Measurements from ENCODE around the gene TMEM161A. TPM values are rescaled to one million over a fixed set of nuclear protein-coding genes. Genes with fewer than 3 reads are reported as not detected.
"Not testable (repeated sequence)": the region's sequence is repeated elsewhere in the genome, so short reads cannot be mapped to it uniquely, and the experiment has no call there.

Gene TMEM161A
- total and polyA plus RNA-seq, 7 experiments from 2014 or later, result 15.8 to 32.7 (median 23.5) TPM

DNA sequence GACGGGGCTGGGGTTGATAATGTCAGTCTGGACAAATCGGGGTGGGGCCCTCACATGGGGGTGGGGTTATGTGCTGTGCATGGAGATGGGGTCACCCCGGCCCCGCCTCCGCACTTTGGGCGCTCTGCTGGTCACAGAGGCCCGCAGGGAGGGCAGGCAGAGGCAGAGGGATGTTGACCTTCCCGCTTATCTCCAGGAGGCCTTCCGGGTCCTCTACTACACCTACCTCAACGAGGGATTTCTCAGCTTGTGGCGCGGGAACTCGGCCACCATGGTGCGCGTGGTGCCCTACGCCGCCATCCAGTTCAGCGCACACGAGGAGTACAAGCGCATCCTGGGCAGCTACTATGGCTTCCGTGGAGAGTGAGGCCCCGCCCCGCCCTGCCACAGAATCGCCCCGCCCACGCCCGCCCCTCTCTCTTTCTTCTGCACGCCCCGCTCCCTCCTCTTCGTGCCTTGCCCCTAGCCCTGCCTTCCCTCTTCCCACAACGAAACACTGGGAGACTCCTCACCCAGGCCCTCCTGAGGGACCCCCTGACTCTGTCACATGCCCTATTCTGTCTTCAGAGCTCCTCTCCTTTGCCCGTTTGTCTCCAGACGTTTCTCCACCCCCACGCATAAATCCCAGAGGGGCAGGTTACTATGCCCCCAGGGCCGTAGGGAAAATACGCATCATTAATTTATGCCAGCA is 32.8 kb downstream of the TMEM161A start:
- CTCF ChIA-PET, result no interaction called here
- Mint-ChIP-seq H3K36me3 (peaks cover 0 to 11% (median 0%) of the 10 kb centered on the region in 5 donors), H3K4me3 (no peak overlapping the region), H3K27me3 (peaks cover 0 to 2% (median 0%) of the 10 kb centered on the region in 5 donors), H3K4me1 (peaks cover 0 to 8% (median 4%) of the 10 kb centered on the region in 7 donors), H3K27ac (no peak overlapping the region), H3K9me3 (no peaks in the 10 kb centered on the region)
- ATAC-seq (no peak), DNase-seq (no peak)
- H3K4me1 ChIP-seq (ENCODE audit: control insufficient read depth in 2 of 2, insufficient read depth in 2 of 2, low read length in 2 of 2), result no peaks in the 10 kb centered on the region
- H3K9me3 ChIP-seq (ENCODE audit: control insufficient read depth in 2 of 3, low read length in 3 of 3), result no peaks in the 10 kb centered on the region
- peaks cover 0 to 40% (median 3%) of the 10 kb centered on the region in 3 experiments for H3K36me3 ChIP-seq (ENCODE audit: control insufficient read depth in 2 of 3, insufficient read depth in 3 of 3, low read length in 3 of 3)
- no peak overlapping the region for H3K4me3 ChIP-seq (ENCODE audit: low read length)
- no peak overlapping the region for H3K27ac ChIP-seq (ENCODE audit: low read depth, low read length)
- POLR2A ChIA-PET, result no interaction called here
- intact Hi-C loops (cut with micrococcal nuclease), result no loop called here
- no peaks in the 10 kb centered on the region for H3K27me3 ChIP-seq (ENCODE audit: control insufficient read depth in 2 of 2, insufficient read depth in 2 of 2, low read length in 2 of 2)

DNA sequence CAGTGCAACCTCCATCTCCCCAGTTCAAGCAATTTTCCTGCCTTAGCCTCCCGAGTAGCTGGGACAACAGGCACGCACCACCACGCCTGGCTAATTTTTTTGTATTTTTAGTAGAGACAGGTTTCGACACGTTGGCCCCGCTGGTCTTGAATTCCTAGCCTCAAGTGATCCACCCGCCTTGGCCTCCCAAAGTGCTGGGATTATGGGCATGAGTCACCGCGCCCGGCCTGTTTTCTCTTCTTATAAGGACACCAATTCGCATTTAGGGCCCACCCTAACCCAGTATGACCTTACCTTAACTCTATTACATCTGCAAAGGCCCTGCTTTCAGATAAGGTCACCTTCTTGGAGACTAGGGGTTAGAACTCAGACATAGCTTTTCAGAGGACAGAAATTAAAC is 35.1 kb downstream of the TMEM161A start:
- Mint-ChIP-seq H3K4me3 (no peak overlapping the region), H3K27ac (no peak overlapping the region), H3K36me3 (peaks cover 0 to 11% (median 0%) of the 10 kb centered on the region in 5 donors), H3K27me3 (no peaks in the 10 kb centered on the region), H3K9me3 (no peaks in the 10 kb centered on the region), H3K4me1 (peaks cover 0 to 2% (median 0%) of the 10 kb centered on the region in 7 donors)
- Histone ChIP-seq H3K4me3 (ENCODE audit: low read length) (no peak overlapping the region), H3K9me3 (ENCODE audit: control insufficient read depth in 2 of 3, low read length in 3 of 3) (no peaks in the 10 kb centered on the region), H3K27me3 (ENCODE audit: control insufficient read depth in 2 of 2, insufficient read depth in 2 of 2, low read length in 2 of 2) (no peaks in the 10 kb centered on the region), H3K4me1 (ENCODE audit: control insufficient read depth in 2 of 2, insufficient read depth in 2 of 2, low read length in 2 of 2) (no peaks in the 10 kb centered on the region), H3K27ac (ENCODE audit: low read depth, low read length) (no peak overlapping the region), H3K36me3 (ENCODE audit: control insufficient read depth in 2 of 3, insufficient read depth in 3 of 3, low read length in 3 of 3) (peaks cover 0 to 54% (median 3%) of the 10 kb centered on the region in 3 experiments)
- ChIA-PET CTCF (no interaction called here), POLR2A (interaction anchor here (0.7 kb wide), 1 partner anchor 88 kb away, joined by 3 read pairs; no protein-coding TSS in a partner anchor)
- ATAC-seq (no peak), DNase-seq (no peak)
- intact Hi-C loops (cut with micrococcal nuclease), result no loop called here

DNA sequence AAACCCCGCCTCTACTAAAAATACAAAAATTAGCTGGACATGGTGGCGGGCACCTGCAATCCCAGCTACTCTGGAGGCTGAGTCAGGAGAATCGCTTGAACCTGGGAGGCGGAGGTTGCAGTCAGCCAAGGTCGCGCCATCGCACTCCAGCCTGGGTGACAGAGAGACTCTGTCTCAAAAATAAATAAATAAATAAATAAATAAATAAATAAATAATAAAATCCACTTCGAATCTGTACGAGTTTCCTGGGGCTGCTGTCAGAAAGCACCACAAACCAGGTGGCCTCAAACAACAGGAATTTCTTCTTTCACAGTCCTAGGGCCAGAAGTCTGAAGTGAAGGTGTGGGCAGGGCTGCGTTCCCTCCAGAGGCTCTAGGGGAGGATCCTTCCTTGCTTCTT is 35.7 kb downstream of the TMEM161A start:
- H3K9me3 ChIP-seq (ENCODE audit: control insufficient read depth in 2 of 3, low read length in 3 of 3); H3K4me1 ChIP-seq (ENCODE audit: control insufficient read depth in 2 of 2, insufficient read depth in 2 of 2, low read length in 2 of 2); H3K27me3 Mint-ChIP-seq; H3K27ac ChIP-seq (ENCODE audit: low read depth, low read length); CTCF ChIA-PET; intact Hi-C loops (cut with micrococcal nuclease); H3K9me3 Mint-ChIP-seq; H3K27me3 ChIP-seq (ENCODE audit: control insufficient read depth in 2 of 2, insufficient read depth in 2 of 2, low read length in 2 of 2); DNase-seq; H3K4me3 ChIP-seq (ENCODE audit: low read length); H3K4me1 Mint-ChIP-seq; ATAC-seq; H3K27ac Mint-ChIP-seq; H3K4me3 Mint-ChIP-seq: not testable (repeated sequence)
- peaks cover 0 to 52% (median 3%) of the 10 kb centered on the region in 3 experiments for H3K36me3 ChIP-seq (ENCODE audit: control insufficient read depth in 2 of 3, insufficient read depth in 3 of 3, low read length in 3 of 3)
- peaks cover 0 to 12% (median 0%) of the 10 kb centered on the region in 5 donors for H3K36me3 Mint-ChIP-seq
- POLR2A ChIA-PET, result interaction anchor here (0.7 kb wide), 1 partner anchor 89 kb away, joined by 3 read pairs; no protein-coding TSS in a partner anchor

DNA sequence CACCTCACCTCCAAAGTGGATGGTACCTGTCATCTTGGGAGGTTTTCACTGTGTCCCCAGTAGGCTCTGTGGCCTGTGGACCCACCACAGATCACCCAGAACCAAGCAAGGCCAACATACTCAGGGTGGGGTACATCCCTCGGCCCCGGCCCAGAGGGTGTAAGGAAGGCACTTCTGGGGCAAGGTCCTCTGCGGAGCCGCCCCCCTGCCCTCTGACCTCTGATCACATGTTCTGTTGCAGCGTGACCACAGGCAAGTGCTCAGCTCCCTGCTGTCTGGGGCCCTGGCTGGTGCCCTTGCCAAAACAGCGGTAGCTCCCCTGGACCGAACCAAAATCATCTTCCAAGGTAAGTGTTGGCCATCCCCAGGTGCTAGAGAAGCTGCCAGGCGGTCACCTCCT is 36.7 kb downstream of the TMEM161A start:
- DNase-seq (no peak), ATAC-seq (no peak)
- Mint-ChIP-seq H3K4me3 (no peak overlapping the region), H3K4me1 (peaks cover 0 to 2% (median 0%) of the 10 kb centered on the region in 7 donors), H3K36me3 (peaks cover 0 to 14% (median 0%) of the 10 kb centered on the region in 5 donors), H3K27ac (no peak overlapping the region), H3K9me3 (no peaks in the 10 kb centered on the region), H3K27me3 (no peaks in the 10 kb centered on the region)
- H3K36me3 ChIP-seq (ENCODE audit: control insufficient read depth in 2 of 3, insufficient read depth in 3 of 3, low read length in 3 of 3), result peaks cover 0 to 57% (median 3%) of the 10 kb centered on the region in 3 experiments
- no peaks in the 10 kb centered on the region for H3K9me3 ChIP-seq (ENCODE audit: control insufficient read depth in 2 of 3, low read length in 3 of 3)
- H3K4me3 ChIP-seq (ENCODE audit: low read length), result no peak overlapping the region
- ChIA-PET POLR2A (no interaction called here), CTCF (no interaction called here)
- intact Hi-C loops (cut with micrococcal nuclease), result no loop called here
- no peaks in the 10 kb centered on the region for H3K4me1 ChIP-seq (ENCODE audit: control insufficient read depth in 2 of 2, insufficient read depth in 2 of 2, low read length in 2 of 2)
- H3K27me3 ChIP-seq (ENCODE audit: control insufficient read depth in 2 of 2, insufficient read depth in 2 of 2, low read length in 2 of 2), result no peaks in the 10 kb centered on the region
- H3K27ac ChIP-seq (ENCODE audit: low read depth, low read length), result no peak overlapping the region

DNA sequence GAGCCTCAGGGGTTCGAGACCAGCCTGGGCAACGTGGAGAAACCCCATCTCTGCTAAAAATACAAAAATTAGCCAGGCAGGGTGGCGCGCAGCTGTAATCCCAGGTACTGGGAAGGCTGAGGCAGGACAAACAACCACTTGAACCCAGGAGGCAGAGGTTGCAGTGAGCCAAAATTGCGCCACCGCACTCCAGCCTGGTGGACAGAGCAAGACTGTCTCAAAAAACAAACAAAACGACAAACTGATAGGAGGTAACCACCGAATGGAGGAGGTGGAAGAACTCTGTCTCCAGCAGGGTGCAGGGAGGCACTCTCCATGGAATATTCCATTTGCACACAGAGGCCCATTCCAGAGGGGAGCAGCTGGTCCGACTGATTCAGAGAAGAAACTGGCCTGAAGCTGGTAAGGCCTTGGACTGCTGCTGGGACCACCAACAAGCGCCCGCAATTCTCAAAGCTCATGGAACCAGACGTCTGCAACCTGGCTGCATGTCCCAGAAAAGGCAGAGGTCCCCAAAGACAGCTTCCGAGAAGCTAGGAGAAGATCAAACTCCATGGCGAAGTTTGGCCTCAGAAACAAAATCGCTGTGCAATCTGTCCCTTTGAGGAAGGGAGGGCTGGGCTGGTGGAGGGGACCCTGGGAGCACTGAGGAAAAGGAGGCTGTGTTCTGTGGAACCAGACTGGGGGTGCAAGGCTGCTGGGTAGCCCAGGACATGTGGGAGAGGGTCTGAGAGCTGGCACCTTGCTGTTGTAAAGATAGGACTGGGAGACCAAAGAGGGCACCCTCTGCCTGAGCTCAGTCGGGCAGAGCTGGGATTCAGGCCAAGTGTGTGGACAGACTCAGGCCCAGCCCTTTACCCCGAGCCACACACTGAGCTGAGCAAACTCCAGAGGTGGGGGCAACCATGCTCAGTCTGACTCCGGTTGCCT is 39.3 kb downstream of the TMEM161A start:
- DNase-seq (no peak), ATAC-seq (no peak)
- Mint-ChIP-seq H3K27me3 (no peaks in the 10 kb centered on the region), H3K4me3 (no peak overlapping the region), H3K27ac (peak overlapping the region in 1 of 9 donors; percentile 29), H3K4me1 (peaks cover 0 to 2% (median 0%) of the 10 kb centered on the region in 7 donors), H3K9me3 (no peaks in the 10 kb centered on the region), H3K36me3 (peaks cover 0 to 13% (median 0%) of the 10 kb centered on the region in 5 donors)
- H3K27ac ChIP-seq (ENCODE audit: low read depth, low read length), result no peak overlapping the region
- no peaks in the 10 kb centered on the region for H3K9me3 ChIP-seq (ENCODE audit: control insufficient read depth in 2 of 3, low read length in 3 of 3)
- peaks cover 0 to 50% (median 3%) of the 10 kb centered on the region in 3 experiments for H3K36me3 ChIP-seq (ENCODE audit: control insufficient read depth in 2 of 3, insufficient read depth in 3 of 3, low read length in 3 of 3)
- POLR2A ChIA-PET, result interaction anchor here (0.5 to 0.6 kb wide), 2 partner anchors 15 to 418 kb away, joined by 3 to 4 read pairs; no protein-coding TSS in a partner anchor
- CTCF ChIA-PET, result interaction anchor here (0.6 kb wide), 1 partner anchor 45 kb away, joined by 3 read pairs; no protein-coding TSS in a partner anchor
- no peaks in the 10 kb centered on the region for H3K27me3 ChIP-seq (ENCODE audit: control insufficient read depth in 2 of 2, insufficient read depth in 2 of 2, low read length in 2 of 2)
- no peaks in the 10 kb centered on the region for H3K4me1 ChIP-seq (ENCODE audit: control insufficient read depth in 2 of 2, insufficient read depth in 2 of 2, low read length in 2 of 2)
- H3K4me3 ChIP-seq (ENCODE audit: low read length), result no peak overlapping the region
- intact Hi-C loops (cut with micrococcal nuclease), result no loop called here

DNA sequence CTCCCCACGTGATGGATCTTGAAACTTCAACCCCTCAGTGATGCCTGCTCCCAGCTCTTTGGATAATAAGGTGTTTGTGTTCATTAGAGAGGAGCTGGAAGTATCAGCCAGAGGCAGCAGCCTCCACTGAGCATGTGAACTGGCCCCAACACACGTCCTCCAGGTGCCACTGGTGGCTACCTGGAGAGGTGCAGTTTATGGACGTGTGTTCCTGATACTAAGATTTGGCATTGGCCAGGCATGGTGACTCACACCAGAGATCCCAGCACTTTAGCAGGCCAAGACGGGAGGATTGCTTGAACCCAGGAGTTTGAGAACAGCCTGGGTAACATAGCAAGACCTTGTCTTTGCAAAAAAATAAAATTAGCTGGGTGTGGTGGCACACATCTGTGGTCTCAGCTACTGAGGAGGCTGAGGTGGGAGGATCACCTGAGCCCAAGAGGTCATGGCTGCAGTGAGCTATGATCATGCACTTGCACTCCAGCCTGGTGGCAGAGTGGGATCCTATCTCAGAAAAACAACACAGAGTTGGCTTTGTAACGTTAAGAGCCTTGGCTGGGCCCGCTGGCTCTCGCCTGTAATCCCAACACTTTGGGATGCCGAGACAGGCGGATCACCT is 40.1 kb downstream of the TMEM161A start:
- Histone ChIP-seq H3K27ac (ENCODE audit: low read depth, low read length) (no peak overlapping the region), H3K36me3 (ENCODE audit: control insufficient read depth in 2 of 3, insufficient read depth in 3 of 3, low read length in 3 of 3) (peaks cover 0 to 50% (median 2%) of the 10 kb centered on the region in 3 experiments), H3K4me3 (ENCODE audit: low read length) (no peak overlapping the region), H3K9me3 (ENCODE audit: control insufficient read depth in 2 of 3, low read length in 3 of 3) (no peaks in the 10 kb centered on the region), H3K27me3 (ENCODE audit: control insufficient read depth in 2 of 2, insufficient read depth in 2 of 2, low read length in 2 of 2) (no peaks in the 10 kb centered on the region), H3K4me1 (ENCODE audit: control insufficient read depth in 2 of 2, insufficient read depth in 2 of 2, low read length in 2 of 2) (no peaks in the 10 kb centered on the region)
- Mint-ChIP-seq H3K36me3 (peaks cover 0 to 14% (median 0%) of the 10 kb centered on the region in 5 donors), H3K4me1 (peaks cover 0 to 2% (median 0%) of the 10 kb centered on the region in 7 donors), H3K4me3 (no peak overlapping the region), H3K27me3 (no peaks in the 10 kb centered on the region), H3K9me3 (no peaks in the 10 kb centered on the region), H3K27ac (no peak overlapping the region)
- ChIA-PET POLR2A (no interaction called here), CTCF (interaction anchor here (0.6 kb wide), 1 partner anchor 46 kb away, joined by 3 read pairs; no protein-coding TSS in a partner anchor)
- ATAC-seq (no peak), DNase-seq (no peak)
- intact Hi-C loops (cut with micrococcal nuclease), result no loop called here

Data from naive thymus-derived CD4-positive, alpha-beta T cell (primary cell).